A549 (cell line): Measurements from ENCODE around the gene LINGO3. TPM values are rescaled to one million over a fixed set of nuclear protein-coding genes. Genes with fewer than 3 reads are reported as not detected.

Source experiments
- ATAC-seq, 2 experiments: fragments of 200-7000 bp in 1 of 2; fragments of >200 bp in 1 of 2; cut with Nextera tagmentation in 1 of 2; cut with Tn5 transposase in 1 of 2; 3 replicates each; pipeline versions ENCODE4 v1.8.0 to v1.9.1; 2018 to 2020; ENCODE audit warnings: mild to moderate bottlenecking in 1 of 2, moderate library complexity in 1 of 2
- CTCF ChIA-PET: fragments of 300-600 bp; sonication (Branson Sonifier 250); formaldehyde crosslinking; extraction: SDS; loops from one replicate; lab custom pipeline; 2021; ENCODE audit warnings: antibody characterized with exemption, inconsistent platforms; lab: Yijun Ruan, JAX
- POLR2A ChIA-PET: fragments of 350-600 bp; formaldehyde crosslinking; extraction: SDS; loops from one replicate; lab custom pipeline; 2021; ENCODE audit warnings: antibody characterized with exemption, inconsistent platforms; lab: Yijun Ruan, JAX
- DNase-seq, 2 experiments: peaks; one replicate each; pipeline versions ENCODE4 v3.0.0 to v3.0.0-alpha.2; 2011 to 2016; ENCODE audit warnings: low read depth in 1 of 2, low spot score in 1 of 2
- FAIRE-seq: peaks from 2 replicates; lab custom pipeline; 2011; peaks lifted over from hg19 to GRCh38; lab: Jason Lieb, UNC
- H3K27ac ChIP-seq, 2 experiments: fragments of >200 bp; sonication (Bioruptor Twin); formaldehyde crosslinking; 3 replicates each; pipeline ENCODE4 v1.5.1; 2016 to 2017
- H3K4me1 ChIP-seq: fragments of >200 bp; sonication (Bioruptor Twin); formaldehyde crosslinking; 3 replicates; pipeline ENCODE4 v1.6.1; 2016
- H3K4me2 ChIP-seq: fragments of >200 bp; sonication (Bioruptor Twin); formaldehyde crosslinking; 3 replicates; pipeline ENCODE4 v1.6.1; 2016
- H3K4me3 ChIP-seq: fragments of >200 bp; sonication (Bioruptor Twin); formaldehyde crosslinking; 3 replicates; pipeline ENCODE4 v1.5.1; 2016
- H3K9me3 ChIP-seq: fragments of >200 bp; sonication (Bioruptor Twin); formaldehyde crosslinking; 3 replicates; pipeline ENCODE4 v1.6.1; 2016
- BHLHE40 ChIP-seq: IDR thresholded peaks from 2 replicates; pipeline ENCODE4 v1.6.1; 2012; ENCODE audit warnings: low read depth, low read length, inconsistent platforms
- CHD2 ChIP-seq: fragments of 150-350 bp; IDR thresholded peaks from 2 replicates; pipeline ENCODE4 v1.6.1; 2014; ENCODE audit warnings: low read length; ENCODE audit not compliant: partially characterized antibody
- CHD4 ChIP-seq: fragments of 200-600 bp; sonication (generic); IDR thresholded peaks from 2 replicates; pipeline ENCODE4 v1.6.1; 2016; ENCODE audit warnings: antibody characterized with exemption, mild to moderate bottlenecking, borderline replicate concordance
- EHF ChIP-seq: fragments of 250-450 bp; sonication (Bioruptor Pico); IDR thresholded peaks from 2 replicates; pipeline ENCODE4 v1.5.0; 2020; ENCODE audit warnings: mild to moderate bottlenecking
- FOSB ChIP-seq: fragments of 250-450 bp; sonication (Bioruptor Pico); IDR thresholded peaks from 2 replicates; pipeline ENCODE4 v1.5.0; 2020; ENCODE audit warnings: mild to moderate bottlenecking, moderate library complexity
- GATA3 ChIP-seq: IDR thresholded peaks from 2 replicates; pipeline ENCODE4 v1.6.1; 2012; ENCODE audit warnings: borderline replicate concordance
- HMGXB4 ChIP-seq: fragments of 250-450 bp; sonication (Bioruptor Pico); IDR thresholded peaks from 2 replicates; pipeline ENCODE4 v1.5.0; 2021; ENCODE audit warnings: mild to moderate bottlenecking, moderate library complexity, borderline replicate concordance
- HOXA7 ChIP-seq: fragments of 250-450 bp; sonication (Bioruptor Pico); IDR thresholded peaks from 2 replicates; pipeline ENCODE4 v1.5.0; 2020; ENCODE audit warnings: mild to moderate bottlenecking, moderate library complexity
- HOXB13 ChIP-seq: fragments of 250-450 bp; sonication (Bioruptor Pico); IDR thresholded peaks from 2 replicates; pipeline ENCODE4 v1.5.0; 2020; ENCODE audit warnings: low read depth, mild to moderate bottlenecking, moderate library complexity
- JUN ChIP-seq, 2 experiments: fragments of >200 bp; sonication (Bioruptor Twin); formaldehyde crosslinking; IDR thresholded peaks; 2 replicates in 1 of 2; 3 replicates in 1 of 2; pipeline ENCODE4 v1.6.1; 2016 to 2017
- MAFK ChIP-seq: fragments of 450-650 bp; IDR thresholded peaks from 2 replicates; pipeline ENCODE4 v1.6.1; 2014; ENCODE audit not compliant: partially characterized antibody
- MAX ChIP-seq: IDR thresholded peaks from 2 replicates; pipeline ENCODE4 v1.6.1; 2012
- MAZ ChIP-seq: fragments of 150-350 bp; IDR thresholded peaks from 2 replicates; pipeline ENCODE4 v1.6.1; 2014; ENCODE audit warnings: antibody characterized with exemption, low read depth, low read length, borderline replicate concordance
- MYC ChIP-seq: IDR thresholded peaks from 2 replicates; pipeline ENCODE4 v1.6.1; 2012; ENCODE audit warnings: mild to moderate bottlenecking, inconsistent platforms, low read length, improper control_type of control experiment, borderline replicate concordance
- PBX3 ChIP-seq: IDR thresholded peaks from 2 replicates; pipeline ENCODE4 v1.6.1; 2012
- POLR2AphosphoS2 ChIP-seq: conservative IDR thresholded peaks from 2 replicates; pipeline ENCODE4 v1.6.1; 2012; ENCODE audit warnings: low read length, improper control_type of control experiment, inconsistent platforms
- RCOR1 ChIP-seq: fragments of 150-350 bp; IDR thresholded peaks from 2 replicates; pipeline ENCODE4 v1.6.1; 2014; ENCODE audit warnings: antibody characterized with exemption, low read length, low read depth
- SMC3 ChIP-seq: fragments of >200 bp; sonication (Bioruptor Twin); formaldehyde crosslinking; IDR thresholded peaks from 3 replicates; pipeline ENCODE4 v1.6.1; 2018; ENCODE audit warnings: inconsistent platforms
- SREBF2 ChIP-seq: fragments of 450-650 bp; IDR thresholded peaks from 2 replicates; pipeline ENCODE4 v1.6.1; 2014; ENCODE audit warnings: mild to moderate bottlenecking, moderate library complexity
- ZC3H11A ChIP-seq: fragments of 450-650 bp; IDR thresholded peaks from 2 replicates; pipeline ENCODE4 v1.6.1; 2014; ENCODE audit warnings: antibody characterized with exemption, mild to moderate bottlenecking
- ZNF302 ChIP-seq: fragments of 250-450 bp; sonication (Bioruptor Pico); IDR thresholded peaks from 2 replicates; pipeline ENCODE4 v1.9.0; 2021; ENCODE audit warnings: inconsistent platforms, mild to moderate bottlenecking, moderate library complexity
- WGBS: methylation state at CpG from one replicate; pipeline ENCODE4 v1.1.6; 2017; ENCODE audit errors: missing lambda C conversion rate; 5-methylcytosine and 5-hydroxymethylcytosine counted together
- polyA plus RNA-seq, 4 experiments: library from polyadenylated mRNA; depleted of rRNA in 3 of 4; stranded (reverse); fragments of >200 nt; fragmentation: RNase III in 1 of 4; extraction: RNeasy Plus Mini Kit Qiagen cat#74134 plus additional on column Dnase treatment in 1 of 4; gene quantifications; 2 replicates in 3 of 4; 3 replicates in 1 of 4; pipeline ENCODE4 v1.2.3, GENCODE V29; 2011 to 2017
- TF ChIP-seq, protein P1 (sequence below): fragments of >200 bp; sonication (Bioruptor Twin); formaldehyde crosslinking; IDR thresholded peaks from 3 replicates; pipeline ENCODE4 v1.5.1; 2016
- TF ChIP-seq, protein P2 (sequence below): fragments of 450-650 bp; IDR thresholded peaks from 2 replicates; pipeline ENCODE4 v1.6.1; 2014; ENCODE audit warnings: antibody characterized with exemption
- TF ChIP-seq, protein P3 (sequence below): fragments of 200-600 bp; sonication (generic); IDR thresholded peaks from 2 replicates; pipeline ENCODE4 v1.6.1; 2016; ENCODE audit warnings: antibody characterized with exemption, mild to moderate bottlenecking, moderate library complexity

The LINGO3 gene
- polyA plus RNA-seq, 2 of the 4 experiments (the other 2 are of a cell fraction), result not detected

DNA sequence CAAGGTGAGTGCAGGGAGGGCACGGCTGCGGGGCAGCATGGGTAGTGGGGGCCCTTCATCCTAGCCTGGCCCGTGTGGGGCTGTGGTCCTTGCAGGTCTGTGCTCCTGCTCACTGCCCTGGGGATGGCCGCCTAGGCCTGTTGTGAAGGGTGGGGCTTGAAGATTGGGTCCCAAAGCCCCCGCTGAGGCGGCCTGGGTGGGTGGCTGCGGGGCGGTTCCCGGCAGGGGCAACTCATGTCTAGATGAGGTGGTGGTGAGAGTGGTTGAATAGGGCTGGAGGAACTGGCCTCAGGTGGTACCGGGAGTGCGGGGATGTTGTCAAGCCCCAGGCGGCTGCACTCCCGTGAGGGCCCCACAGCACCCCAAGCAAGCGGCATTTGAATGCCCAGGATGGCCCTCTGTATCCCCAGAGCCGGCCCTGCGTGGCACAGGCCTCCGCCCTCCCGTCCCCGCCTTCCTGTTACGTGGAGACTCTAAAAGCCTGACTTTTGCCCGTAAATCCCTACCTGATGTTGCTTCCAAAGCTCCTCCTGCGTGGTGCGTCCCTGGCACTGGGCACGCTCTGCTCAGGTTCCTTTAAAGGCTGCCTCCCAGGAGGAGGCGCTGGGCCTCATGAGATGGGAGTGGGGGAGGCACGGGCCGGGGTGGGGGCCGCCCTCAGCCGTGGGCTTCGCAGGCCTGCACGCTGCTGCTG is 35.5 kb upstream of the LINGO3 start:
- CTCF ChIA-PET, result no interaction called here
- ATAC-seq (peak in 1 of 2 experiments; percentile 27; a peak in 1 of 6 replicates), FAIRE-seq (no peak), DNase-seq (no peak)
- TF ChIP-seq, protein P1, sequence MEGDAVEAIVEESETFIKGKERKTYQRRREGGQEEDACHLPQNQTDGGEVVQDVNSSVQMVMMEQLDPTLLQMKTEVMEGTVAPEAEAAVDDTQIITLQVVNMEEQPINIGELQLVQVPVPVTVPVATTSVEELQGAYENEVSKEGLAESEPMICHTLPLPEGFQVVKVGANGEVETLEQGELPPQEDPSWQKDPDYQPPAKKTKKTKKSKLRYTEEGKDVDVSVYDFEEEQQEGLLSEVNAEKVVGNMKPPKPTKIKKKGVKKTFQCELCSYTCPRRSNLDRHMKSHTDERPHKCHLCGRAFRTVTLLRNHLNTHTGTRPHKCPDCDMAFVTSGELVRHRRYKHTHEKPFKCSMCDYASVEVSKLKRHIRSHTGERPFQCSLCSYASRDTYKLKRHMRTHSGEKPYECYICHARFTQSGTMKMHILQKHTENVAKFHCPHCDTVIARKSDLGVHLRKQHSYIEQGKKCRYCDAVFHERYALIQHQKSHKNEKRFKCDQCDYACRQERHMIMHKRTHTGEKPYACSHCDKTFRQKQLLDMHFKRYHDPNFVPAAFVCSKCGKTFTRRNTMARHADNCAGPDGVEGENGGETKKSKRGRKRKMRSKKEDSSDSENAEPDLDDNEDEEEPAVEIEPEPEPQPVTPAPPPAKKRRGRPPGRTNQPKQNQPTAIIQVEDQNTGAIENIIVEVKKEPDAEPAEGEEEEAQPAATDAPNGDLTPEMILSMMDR, result no peak
- TF ChIP-seq ZNF302 (CRISPR knock-in tag) (no peak), JUN (IDR thresholded peaks at IDR 0.05) (no peak), POLR2AphosphoS2 (no peak), CHD4 (no peak), SREBF2 (no peak), GATA3 (no peak), HOXA7 (CRISPR knock-in tag) (no peak), ZC3H11A (no peak), MYC (no peak), PBX3 (no peak), HMGXB4 (CRISPR knock-in tag) (no peak), CHD2 (no peak), BHLHE40 (no peak)
- TF ChIP-seq, protein P2, sequence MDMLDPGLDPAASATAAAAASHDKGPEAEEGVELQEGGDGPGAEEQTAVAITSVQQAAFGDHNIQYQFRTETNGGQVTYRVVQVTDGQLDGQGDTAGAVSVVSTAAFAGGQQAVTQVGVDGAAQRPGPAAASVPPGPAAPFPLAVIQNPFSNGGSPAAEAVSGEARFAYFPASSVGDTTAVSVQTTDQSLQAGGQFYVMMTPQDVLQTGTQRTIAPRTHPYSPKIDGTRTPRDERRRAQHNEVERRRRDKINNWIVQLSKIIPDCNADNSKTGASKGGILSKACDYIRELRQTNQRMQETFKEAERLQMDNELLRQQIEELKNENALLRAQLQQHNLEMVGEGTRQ, result no peak
- 93% methylated on average over 18 of the region's 31 CpGs for WGBS
- Histone ChIP-seq H3K4me1 (no peaks in the 10 kb centered on the region), H3K4me2 (no peak overlapping the region), H3K9me3 (no peaks in the 10 kb centered on the region), H3K4me3 (no peak overlapping the region), H3K27ac (no peak overlapping the region)
- POLR2A ChIA-PET, result no interaction called here

- ChIA-PET POLR2A (no interaction called here), CTCF (interaction anchor here (0.6 kb wide), 1 partner anchor 199 kb away, joined by 3 read pairs; no protein-coding TSS in a partner anchor)
- FAIRE-seq (no peak), ATAC-seq (no peak), DNase-seq (no peak)
- 90% methylated on average over 7 of the region's 29 CpGs for WGBS
- H3K9me3 ChIP-seq, result no peaks in the 10 kb centered on the region
- H3K4me2 ChIP-seq, result no peak overlapping the region
- no peak overlapping the region for H3K27ac ChIP-seq
- no peak overlapping the region for H3K4me3 ChIP-seq
- no peaks in the 10 kb centered on the region for H3K4me1 ChIP-seq
- TF ChIP-seq, protein P1, result no peak
- no peak for TF ChIP-seq MAZ
- no peak for TF ChIP-seq MAX
- no peak for TF ChIP-seq MAFK
- TF ChIP-seq FOSB (CRISPR knock-in tag), result no peak
- no peak for TF ChIP-seq HOXB13 (CRISPR knock-in tag)
- no peak for TF ChIP-seq RCOR1
- no peak for TF ChIP-seq SMC3
- TF ChIP-seq, protein P3, sequence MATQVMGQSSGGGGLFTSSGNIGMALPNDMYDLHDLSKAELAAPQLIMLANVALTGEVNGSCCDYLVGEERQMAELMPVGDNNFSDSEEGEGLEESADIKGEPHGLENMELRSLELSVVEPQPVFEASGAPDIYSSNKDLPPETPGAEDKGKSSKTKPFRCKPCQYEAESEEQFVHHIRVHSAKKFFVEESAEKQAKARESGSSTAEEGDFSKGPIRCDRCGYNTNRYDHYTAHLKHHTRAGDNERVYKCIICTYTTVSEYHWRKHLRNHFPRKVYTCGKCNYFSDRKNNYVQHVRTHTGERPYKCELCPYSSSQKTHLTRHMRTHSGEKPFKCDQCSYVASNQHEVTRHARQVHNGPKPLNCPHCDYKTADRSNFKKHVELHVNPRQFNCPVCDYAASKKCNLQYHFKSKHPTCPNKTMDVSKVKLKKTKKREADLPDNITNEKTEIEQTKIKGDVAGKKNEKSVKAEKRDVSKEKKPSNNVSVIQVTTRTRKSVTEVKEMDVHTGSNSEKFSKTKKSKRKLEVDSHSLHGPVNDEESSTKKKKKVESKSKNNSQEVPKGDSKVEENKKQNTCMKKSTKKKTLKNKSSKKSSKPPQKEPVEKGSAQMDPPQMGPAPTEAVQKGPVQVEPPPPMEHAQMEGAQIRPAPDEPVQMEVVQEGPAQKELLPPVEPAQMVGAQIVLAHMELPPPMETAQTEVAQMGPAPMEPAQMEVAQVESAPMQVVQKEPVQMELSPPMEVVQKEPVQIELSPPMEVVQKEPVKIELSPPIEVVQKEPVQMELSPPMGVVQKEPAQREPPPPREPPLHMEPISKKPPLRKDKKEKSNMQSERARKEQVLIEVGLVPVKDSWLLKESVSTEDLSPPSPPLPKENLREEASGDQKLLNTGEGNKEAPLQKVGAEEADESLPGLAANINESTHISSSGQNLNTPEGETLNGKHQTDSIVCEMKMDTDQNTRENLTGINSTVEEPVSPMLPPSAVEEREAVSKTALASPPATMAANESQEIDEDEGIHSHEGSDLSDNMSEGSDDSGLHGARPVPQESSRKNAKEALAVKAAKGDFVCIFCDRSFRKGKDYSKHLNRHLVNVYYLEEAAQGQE, result no peak
- TF ChIP-seq EHF (CRISPR knock-in tag), result no peak
These were observed 34.8 kb upstream of the LINGO3 start for GRCh38 chr19:2342656-2343288.
